Measurements from ENCODE around the gene DSG3.

DSG3 gene, protein sequence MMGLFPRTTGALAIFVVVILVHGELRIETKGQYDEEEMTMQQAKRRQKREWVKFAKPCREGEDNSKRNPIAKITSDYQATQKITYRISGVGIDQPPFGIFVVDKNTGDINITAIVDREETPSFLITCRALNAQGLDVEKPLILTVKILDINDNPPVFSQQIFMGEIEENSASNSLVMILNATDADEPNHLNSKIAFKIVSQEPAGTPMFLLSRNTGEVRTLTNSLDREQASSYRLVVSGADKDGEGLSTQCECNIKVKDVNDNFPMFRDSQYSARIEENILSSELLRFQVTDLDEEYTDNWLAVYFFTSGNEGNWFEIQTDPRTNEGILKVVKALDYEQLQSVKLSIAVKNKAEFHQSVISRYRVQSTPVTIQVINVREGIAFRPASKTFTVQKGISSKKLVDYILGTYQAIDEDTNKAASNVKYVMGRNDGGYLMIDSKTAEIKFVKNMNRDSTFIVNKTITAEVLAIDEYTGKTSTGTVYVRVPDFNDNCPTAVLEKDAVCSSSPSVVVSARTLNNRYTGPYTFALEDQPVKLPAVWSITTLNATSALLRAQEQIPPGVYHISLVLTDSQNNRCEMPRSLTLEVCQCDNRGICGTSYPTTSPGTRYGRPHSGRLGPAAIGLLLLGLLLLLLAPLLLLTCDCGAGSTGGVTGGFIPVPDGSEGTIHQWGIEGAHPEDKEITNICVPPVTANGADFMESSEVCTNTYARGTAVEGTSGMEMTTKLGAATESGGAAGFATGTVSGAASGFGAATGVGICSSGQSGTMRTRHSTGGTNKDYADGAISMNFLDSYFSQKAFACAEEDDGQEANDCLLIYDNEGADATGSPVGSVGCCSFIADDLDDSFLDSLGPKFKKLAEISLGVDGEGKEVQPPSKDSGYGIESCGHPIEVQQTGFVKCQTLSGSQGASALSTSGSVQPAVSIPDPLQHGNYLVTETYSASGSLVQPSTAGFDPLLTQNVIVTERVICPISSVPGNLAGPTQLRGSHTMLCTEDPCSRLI

DNA sequence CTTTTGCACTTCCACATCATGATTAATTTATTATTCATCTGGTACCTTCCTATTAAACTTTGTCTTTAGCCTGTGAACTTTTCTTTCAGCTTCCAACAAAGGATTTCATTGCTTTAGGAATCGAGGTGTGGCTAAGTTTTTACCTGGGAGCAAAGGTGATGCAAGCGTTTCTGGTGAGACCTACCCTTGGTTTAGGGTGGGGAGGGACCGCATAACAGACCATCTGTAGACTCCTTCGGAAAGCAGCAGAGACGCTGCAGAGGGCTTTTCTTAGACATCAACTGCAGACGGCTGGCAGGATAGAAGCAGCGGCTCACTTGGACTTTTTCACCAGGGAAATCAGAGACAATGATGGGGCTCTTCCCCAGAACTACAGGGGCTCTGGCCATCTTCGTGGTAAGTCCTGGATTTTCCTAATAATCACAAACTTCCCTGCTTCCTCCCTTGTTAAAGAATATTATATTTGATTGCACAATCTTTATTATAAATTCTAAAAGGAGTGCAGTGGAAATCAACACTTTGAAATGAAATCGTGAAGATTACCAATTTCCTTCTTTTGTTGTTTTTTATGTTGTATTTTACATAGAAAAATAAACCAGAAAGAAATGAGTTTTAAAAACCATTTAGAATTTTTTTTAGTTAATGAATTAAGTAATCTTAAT lies at the start of gene DSG3:
TSS of gene DSG3 (plus strand) at position 212 of the 662 bp plus-strand sequence. CDS start at position 349, 137 bp downstream.
- TF ChIP-seq, protein P1, sequence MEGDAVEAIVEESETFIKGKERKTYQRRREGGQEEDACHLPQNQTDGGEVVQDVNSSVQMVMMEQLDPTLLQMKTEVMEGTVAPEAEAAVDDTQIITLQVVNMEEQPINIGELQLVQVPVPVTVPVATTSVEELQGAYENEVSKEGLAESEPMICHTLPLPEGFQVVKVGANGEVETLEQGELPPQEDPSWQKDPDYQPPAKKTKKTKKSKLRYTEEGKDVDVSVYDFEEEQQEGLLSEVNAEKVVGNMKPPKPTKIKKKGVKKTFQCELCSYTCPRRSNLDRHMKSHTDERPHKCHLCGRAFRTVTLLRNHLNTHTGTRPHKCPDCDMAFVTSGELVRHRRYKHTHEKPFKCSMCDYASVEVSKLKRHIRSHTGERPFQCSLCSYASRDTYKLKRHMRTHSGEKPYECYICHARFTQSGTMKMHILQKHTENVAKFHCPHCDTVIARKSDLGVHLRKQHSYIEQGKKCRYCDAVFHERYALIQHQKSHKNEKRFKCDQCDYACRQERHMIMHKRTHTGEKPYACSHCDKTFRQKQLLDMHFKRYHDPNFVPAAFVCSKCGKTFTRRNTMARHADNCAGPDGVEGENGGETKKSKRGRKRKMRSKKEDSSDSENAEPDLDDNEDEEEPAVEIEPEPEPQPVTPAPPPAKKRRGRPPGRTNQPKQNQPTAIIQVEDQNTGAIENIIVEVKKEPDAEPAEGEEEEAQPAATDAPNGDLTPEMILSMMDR (IDR thresholded peaks at IDR 0.05; ENCODE audit: insufficient read depth, low read depth, low read length, missing control alignments) = no peak
- DNase-seq (ENCODE audit: low read depth) = peak; percentile 95
- H3K4me3 ChIP-seq (ENCODE audit: low read length) = peak within 1 kb of the TSS; percentile 79

DNA sequence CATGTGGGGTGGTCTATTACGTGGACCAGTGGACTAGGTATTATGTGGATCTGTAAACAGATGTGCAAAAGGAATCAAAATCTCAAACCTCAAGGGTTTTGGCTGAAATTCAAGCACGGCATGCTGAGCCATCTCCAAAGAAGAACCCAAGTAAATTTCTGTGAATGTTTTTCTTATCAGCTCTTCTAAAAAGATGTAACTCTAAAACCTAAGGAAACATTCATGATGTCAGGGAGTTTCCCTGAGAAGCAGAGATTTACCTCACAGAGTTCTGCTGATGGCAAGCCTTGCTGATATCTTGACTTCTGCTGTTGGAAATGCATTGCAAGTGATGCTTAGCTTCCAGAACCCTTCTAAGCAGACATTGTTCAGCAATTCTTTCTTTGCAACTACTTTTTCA lies 49.4 kb upstream of the DSG3 start:
- TF ChIP-seq, protein P1 (IDR thresholded peaks at IDR 0.05; ENCODE audit: insufficient read depth, low read depth, low read length, missing control alignments) = no peak
- H3K4me3 ChIP-seq (ENCODE audit: low read length) = no peak overlapping the region
- no peak for DNase-seq (ENCODE audit: low read depth)

DNA sequence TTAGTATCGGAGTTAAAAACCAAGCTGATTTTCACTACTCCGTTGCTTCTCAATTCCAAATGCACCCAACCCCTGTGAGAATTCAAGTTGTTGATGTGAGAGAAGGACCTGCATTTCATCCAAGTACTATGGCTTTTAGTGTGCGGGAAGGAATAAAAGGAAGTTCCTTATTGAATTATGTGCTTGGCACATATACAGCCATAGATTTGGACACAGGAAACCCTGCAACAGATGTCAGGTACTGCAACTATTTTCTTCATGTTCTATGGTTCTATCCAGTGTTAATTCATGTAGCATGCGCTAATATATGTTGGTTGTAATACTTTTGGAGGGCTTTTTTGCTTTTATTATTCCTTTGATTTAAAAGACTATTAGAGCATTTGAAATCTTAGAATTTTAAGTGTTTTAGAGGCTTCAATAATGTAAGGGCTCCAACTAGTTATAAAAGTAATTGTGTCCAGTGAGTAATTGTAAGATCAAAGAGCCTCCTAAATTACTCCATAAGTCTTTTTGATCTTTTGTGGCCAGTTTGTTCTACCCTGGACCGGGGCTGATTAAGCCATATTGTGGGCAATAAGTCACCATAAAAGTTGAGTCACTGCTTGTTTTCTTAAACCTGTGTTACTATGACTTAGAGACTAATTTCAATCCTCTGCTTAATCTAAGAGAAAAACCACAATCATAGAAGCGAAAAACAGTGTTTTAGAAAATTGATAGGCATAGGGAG lies 48.1 kb upstream of the DSG3 start:
- H3K4me3 ChIP-seq (ENCODE audit: low read length) = no peak overlapping the region
- DNase-seq (ENCODE audit: low read depth) = peak; percentile 69
- TF ChIP-seq, protein P1 (IDR thresholded peaks at IDR 0.05; ENCODE audit: insufficient read depth, low read depth, low read length, missing control alignments) = no peak

DNA sequence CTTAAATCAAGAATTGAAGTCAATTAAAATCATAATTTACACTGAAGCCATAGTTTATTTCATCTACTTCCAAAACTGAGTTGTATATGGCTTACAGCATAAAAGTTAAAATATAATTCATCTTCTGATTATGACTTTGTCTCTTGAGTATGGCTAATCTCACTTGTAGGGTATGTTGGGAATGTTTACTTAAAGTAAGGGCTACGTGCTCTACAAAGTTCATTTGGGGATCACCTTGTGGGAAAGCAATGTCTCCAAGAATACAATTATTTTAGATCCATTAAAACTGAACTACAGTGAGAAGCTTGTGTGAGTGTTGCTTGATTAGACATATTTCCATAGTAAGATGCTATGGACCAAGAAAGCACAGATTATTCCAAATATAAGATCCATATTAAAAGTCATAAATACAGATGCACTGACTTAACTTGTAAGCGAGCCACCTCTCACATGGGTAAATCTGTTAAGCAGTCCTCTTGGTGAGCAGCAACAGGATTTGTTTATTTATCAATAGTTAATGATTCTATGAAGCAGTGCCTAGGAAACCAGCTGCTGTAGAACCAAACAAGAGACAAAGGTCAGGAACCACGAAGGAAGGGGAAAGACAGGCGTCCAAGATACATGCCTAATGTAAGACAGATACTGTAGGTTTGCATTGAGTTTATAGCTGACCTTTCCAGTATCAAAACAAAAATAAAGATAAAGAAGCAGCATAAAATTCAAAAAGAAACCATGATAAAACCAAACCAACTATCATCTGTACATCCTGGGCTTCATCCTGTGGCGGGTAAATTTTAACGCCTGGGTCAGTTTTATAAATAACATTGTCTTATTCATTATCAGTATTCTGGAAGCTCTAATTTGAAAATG lies 46.1 kb upstream of the DSG3 start:
- TF ChIP-seq, protein P1 (IDR thresholded peaks at IDR 0.05; ENCODE audit: insufficient read depth, low read depth, low read length, missing control alignments) = no peak
- H3K4me3 ChIP-seq (ENCODE audit: low read length) = no peak overlapping the region
- no peak for DNase-seq (ENCODE audit: low read depth)

DNA sequence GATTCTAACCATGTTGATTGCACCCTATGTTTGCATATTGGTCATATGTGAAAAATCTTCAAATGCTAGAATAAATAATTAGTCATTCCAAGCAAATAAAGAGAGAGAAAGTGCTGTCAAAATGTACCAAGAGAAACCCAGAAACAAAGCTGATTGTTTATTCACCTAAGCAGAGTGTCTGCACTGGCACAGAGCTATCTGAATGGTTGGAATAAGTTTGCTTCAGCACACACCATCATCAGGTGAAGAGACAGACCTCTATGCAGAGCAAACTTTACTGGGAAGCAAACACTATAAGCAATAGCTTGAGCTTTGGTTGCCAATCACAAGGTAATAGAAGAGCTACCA lies 45.5 kb upstream of the DSG3 start:
- H3K4me3 ChIP-seq (ENCODE audit: low read length) = no peak overlapping the region
- TF ChIP-seq, protein P1 (IDR thresholded peaks at IDR 0.05; ENCODE audit: insufficient read depth, low read depth, low read length, missing control alignments) = no peak
- peak; percentile 51 for DNase-seq (ENCODE audit: low read depth)

Data from epithelial cell of esophagus (primary cell).